NCI-H146 treated with DMSO at 0.1 percent for 48 hours (cell line): ENCODE results near the gene DNMT3A.

Source experiments
- DNase-seq: peaks from one replicate; lab custom pipeline; 2025; ENCODE audit not compliant: unreplicated experiment; lab: John Stamatoyannopoulos, UW

The DNMT3A gene

DNA sequence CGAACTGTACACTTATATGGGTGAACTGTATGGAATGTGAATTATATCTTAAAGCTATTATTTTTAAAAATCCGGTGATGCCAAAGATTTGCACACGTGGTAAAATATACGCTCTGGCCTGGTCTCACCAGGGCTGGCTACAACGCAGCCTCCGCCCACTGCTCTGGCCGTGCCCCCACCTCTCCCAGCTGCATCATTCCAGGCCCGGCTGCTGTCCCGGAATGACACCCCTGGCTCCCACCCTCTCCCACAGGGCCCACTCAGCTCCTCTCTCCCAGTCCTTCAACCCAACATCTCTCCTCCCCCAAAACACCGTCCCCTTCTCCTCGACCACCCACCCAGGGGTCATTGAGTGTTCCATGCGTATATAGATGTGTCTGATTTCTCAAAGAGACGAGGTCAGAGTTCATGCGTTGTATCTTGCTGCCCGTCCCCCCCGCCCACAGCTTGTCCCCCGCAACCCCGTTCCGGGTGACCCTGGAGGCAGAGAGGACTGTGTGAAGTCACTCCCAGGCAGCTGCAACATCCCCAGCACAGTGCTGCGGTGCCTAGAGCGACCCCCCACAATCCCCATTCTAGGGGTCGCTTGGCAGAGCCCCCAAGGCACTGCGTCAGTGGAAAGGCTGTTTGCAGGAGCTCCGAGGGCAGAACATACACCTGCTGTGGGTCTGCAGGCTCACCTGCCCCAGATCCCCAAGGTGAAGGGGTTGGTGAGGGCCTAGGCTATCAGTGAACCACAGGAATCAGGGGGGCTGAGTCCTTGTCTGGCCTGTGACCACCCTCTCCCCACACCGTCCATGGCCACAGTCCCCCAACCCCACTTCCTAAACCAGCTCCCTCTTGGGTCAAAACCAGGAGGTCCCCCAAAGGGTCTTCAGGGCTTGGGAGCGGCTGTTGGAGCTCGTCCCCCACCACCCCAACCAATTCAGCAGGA lies 13.3 kb downstream of the DNMT3A start:
- DNase-seq, result no peak

DNA sequence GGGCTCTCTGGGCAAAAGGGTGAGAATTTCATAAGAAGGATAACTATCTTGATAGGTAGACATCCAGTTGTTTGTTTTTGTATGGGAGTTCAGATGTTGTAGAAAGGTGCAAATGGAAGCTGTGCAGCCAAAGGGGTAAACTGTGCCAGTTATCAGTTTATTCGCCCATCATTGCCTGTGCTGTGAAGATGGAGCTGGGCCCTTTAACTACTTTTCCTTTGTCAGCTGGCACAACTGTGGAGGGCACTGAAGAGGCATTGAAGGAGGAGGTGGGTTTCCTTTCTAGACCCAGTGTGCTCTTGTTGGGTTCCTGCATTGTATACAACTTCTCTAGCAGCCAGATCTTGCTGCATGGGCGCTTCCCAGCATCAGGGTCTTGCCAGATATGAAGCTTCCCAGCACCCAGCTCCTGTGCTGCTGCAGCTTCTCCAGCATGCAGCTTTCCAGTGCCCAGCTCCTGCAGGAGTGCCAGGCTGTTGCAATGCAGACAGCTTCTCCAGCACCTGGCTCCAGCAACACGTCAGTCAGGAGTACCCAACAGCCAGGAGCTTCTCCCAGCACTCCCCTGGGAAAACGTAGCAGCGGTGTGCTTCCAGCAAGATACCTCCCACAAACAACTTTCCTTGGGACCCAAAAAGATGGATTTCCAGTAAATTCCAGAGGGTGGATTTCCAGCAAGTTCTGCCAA lies 15.3 kb downstream of the DNMT3A start:
- no peak for DNase-seq

GRCh38 chr2:25324905-25325592 lies 16.7 kb downstream of the DNMT3A start:
- no peak for DNase-seq

DNA sequence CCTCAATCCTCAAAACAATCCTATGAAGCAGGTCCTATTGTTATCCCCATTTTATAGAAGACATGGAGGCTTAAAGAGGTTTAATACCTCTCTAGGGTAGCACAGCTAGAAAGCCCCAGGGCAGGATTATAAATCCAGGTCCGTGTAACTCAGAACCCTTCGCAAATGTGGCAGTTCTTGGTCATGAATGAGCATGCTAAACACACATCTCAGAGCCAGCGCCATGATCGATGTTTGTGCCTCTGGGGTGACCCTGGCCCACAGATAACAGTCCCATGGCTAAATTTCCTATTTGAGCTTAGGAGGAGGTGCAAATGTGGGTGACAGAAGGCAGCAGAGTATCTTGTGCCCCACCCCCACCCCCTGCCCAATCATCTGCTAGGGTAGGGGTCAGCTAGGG lies 17.5 kb downstream of the DNMT3A start:
- no peak for DNase-seq

DNA sequence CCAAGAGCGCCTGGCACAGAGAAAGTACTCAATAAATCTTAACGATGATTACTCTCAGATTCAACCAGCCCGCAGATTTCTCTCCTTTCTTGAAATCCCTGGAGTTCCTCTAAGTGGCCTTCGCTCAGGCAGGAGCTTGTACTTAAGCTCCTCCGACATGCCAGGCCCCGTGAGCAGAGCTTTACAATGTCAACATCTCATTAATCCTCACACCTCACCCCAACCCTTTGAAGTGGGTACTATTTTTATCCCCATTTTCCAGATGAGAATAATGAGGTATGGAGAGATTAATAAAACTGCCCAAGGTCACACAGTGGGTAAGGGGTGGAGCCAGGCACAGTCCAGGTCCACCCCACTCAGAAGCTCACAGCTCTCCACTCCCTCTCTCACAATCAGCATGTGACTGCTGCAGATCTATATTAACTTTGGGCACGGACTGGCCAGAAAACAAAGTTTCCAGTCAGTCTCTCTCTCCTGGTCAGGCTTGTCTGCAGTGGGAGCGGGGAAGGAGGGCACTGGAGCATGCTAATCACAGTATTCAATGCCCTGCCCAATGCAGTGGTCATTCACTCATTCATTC lies 18.0 kb downstream of the DNMT3A start:
- no peak for DNase-seq

DNA sequence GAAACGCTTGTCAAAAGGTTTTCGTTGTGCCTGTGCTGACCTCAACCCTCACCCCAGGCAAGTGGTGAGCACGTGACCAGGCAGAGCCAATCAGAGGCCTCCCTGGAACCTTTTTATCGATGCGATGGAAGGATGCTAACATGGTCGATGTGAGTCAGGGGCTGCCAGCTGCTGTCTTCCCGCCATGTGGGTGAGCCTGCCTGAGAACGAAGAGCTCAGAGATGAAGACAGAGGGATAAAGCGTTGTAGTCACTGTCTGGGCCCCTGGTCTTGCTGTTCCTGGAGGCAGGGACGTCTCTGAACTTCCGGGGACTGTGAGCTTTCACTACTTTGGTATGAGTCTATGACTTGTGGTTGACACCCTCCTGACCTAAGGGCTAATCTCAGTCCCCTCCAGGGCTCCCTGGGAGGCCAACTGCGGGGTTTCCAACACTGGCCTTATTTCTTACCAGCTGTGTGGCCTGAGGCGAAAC lies 18.6 kb downstream of the DNMT3A start:
- DNase-seq, result no peak

- no peak for DNase-seq
Observed at GRCh38 chr2:25322312-25322711, 19.4 kb downstream of the DNMT3A start.

DNA sequence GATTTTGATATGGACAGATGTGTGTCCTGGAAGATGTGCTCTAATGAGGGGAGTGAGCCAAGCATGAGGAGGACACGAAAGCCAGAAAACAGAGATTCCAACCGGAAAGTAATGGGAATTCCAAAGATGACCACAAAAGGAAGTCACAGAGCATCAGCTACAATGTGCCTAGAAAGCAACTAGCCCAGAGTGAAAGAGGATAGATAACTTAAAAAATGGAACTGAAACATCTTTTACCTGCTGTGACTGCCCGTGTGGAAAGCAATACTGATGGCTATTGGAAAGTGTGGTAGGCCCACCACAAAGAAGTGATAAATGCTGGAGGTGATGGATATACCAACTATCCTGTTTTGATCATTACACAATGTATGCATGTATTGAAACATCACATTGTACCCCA lies 21.6 kb downstream of the DNMT3A start:
- DNase-seq, result no peak

DNA sequence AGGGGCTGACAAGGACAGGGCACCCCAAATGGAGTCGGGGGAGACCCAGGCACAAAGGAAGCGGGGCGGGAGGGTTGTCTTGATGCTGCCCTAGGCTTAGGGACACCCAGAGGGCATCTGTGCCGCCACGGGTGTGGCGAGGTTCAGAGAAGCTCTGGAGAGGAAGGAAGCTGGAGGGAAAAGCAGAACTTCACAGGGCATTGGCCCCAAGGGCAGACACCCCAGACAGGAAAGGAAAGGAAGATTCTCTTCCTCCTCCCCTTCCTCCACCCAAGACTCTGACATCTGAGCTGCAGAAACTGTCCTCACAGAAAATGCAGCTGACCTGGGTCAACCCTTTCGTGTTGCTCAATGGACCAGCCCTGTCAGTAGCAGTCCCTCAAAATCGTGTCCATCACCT lies 25.6 kb downstream of the DNMT3A start:
- DNase-seq, result no peak

DNA sequence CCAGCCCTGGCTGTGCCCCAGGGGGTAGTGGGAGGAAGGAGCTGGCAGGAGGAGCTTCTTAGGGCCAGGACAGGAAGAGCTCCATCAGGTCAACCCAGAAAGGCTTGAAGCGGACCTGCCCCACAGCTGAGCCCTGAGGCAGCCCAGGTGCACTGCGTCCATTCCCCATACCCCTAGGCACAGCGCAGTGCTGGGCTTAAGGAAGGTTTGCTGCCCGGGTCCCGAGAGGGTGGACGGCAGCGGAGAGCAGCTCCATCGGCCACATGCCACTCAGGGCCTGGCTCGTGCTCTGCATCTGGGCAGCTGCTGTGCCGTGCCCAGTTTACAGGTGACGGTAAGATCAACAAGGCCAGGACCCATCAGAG lies 26.4 kb downstream of the DNMT3A start:
- DNase-seq, result no peak

- no peak for DNase-seq
Observed at GRCh38 chr2:25314514-25315315, 27.0 kb downstream of the DNMT3A start.

DNA sequence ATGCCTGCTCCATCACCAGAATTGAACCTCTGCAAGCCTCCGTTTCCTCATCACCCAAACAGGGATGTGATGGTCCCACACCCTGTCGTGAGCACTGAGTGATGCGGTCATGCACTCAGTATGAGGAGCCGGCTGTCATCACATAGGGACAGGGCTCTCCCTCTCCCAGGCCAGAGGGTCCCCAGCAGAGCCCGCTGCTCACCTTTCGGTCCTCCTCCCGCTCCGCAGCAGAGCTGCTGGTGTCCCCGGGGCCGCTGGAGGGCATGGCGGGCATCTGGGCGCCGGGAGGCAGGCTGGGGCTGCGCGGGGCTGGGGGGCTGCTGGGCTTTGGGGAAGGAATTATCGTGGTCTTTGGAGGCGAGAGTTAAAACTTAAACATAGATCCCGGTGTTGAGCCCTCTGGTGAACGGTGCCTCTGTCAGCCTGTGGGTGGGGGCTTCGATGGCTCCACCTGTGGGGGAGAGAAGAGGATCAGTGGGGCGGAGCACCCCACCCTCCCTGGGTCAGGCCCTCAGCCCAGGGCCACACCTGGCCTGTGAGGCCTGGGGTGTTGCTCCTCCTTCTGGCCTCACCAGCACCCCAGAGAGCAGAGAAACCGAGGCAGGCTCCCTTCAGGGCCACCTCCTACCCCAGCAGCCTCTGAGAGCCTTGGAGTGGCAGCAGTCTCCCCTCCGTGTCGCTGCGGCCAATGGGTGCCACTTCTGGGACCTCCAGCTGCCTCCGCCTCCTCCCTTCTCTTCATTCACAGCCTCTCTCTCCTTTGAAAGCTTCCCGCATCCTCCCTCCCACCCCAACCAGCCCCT lies 27.8 kb downstream of the DNMT3A start:
- DNase-seq, result no peak

DNA sequence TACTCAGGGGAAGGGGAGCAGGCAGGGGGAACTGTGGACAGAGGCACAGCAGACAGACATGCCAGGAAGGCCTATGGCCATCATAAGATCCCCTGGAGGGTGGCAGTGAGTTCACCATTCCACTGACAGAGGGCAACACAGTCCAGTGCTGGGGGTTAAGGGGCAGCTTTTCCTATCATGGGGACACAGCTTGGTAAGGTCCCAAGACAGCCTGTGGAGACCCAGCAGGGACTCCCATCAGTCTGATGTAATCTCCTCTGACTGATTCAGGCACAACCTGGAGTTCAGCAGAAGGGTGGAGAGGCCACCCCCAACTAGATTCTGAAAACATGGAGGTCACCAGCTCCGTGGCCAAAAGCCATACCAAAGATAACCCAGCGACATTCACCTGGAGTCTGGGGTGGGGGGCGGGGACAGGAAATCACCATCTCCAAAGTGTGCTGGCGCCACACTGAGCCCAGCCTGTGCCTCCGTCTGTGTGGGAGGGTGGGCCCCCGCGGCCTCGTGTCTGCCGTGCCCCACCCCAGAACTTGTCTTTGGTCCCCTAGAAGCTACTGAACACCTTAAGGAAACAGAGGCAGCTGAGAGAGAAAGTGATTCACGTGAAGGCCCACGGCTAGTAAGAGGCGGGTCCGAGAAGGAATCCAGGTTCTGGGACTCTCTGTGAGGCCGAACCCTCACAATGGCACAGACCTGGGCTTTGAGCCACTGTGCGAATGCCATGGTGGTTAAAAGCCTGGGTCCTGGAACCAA lies 28.6 kb downstream of the DNMT3A start:
- DNase-seq, result no peak

GRCh38 chr2:25311865-25312575 lies 29.7 kb downstream of the DNMT3A start:
- peak; percentile 35 for DNase-seq

DNA sequence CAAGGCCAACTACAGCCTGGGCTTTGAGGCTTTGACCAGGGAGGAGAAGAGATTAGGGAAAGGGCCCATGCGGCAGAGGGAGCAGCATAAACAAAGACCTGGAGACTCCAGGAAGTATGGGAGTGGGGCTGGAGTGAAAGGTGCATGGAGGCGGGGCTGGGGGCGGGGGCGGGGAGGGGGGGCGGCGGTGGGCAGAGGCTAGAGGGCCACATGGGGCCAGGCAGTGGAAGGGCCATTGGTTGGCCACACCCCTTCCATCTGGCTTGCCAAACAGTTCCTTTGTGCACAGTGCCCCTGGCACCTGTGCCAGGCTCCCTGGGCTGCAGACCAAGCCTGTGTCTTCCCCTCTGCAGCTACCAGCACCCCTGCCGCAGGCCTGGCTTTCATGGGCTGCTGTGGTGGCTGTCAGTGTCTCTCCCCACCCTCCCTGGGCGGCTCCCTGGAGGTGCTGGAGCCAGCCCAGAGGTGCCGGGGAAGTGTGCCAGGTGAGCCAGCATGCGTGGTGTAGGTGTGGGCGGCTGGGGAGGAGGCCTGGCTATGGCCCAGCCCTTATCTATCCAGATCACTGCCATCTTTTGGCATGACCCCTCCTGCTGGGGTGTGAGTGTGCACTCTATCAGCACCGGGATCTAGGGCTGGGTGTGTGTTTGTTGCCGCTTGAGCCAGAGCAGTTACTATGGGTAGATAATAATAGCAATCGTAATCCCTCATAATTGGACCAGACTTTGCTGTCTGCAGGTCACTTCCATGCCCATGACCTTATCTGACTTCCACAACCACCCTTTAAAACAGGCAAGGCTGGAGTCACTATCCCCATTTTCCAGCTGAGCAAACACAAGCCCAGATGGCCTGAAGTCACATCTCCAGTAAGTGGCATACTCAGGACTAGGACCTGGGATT lies 30.5 kb downstream of the DNMT3A start:
- peak; percentile 89 for DNase-seq

DNA sequence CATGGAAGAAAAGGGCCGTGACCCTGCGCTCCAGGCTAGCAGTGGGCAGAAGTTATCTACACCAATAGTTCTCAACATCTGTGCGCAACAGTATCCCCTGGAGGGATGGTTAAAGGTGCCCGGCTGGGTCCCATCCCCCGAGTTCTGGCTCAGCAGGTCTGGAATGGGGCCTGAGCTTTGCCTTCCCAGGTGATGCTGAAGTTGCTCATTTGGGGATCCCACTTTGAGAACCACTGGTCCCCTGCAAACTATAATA lies 31.1 kb downstream of the DNMT3A start:
- DNase-seq, result no peak

GRCh38 chr2:25309402-25309801 lies 32.3 kb downstream of the DNMT3A start:
- no peak for DNase-seq

DNA sequence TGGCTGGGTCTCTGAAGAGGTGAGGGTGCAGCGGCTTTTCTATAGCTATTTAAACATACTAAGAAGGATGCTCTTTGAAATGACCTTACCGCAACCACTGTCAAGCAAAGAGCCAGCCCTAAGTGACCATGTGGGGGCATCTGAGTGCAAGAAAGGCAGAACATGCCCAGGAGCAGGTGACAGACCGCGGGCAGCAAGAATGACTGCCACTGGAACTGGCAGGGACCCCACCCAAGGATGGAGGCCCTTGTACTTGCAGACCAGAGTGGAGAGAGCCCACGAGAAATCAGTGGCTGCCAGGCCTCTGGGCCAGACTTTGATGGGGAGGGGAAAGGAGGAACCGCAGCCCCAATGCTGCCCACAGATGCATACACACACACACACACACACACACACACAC lies 33.1 kb downstream of the DNMT3A start:
- no peak for DNase-seq
